ENCODE data around the gene PUSL1. TPM values are rescaled to one million over a fixed set of nuclear protein-coding genes. Genes with fewer than 3 reads are reported as not detected.

Gene PUSL1
- total RNA-seq, 1 experiment from 2014 or later = 38.0 TPM

DNA sequence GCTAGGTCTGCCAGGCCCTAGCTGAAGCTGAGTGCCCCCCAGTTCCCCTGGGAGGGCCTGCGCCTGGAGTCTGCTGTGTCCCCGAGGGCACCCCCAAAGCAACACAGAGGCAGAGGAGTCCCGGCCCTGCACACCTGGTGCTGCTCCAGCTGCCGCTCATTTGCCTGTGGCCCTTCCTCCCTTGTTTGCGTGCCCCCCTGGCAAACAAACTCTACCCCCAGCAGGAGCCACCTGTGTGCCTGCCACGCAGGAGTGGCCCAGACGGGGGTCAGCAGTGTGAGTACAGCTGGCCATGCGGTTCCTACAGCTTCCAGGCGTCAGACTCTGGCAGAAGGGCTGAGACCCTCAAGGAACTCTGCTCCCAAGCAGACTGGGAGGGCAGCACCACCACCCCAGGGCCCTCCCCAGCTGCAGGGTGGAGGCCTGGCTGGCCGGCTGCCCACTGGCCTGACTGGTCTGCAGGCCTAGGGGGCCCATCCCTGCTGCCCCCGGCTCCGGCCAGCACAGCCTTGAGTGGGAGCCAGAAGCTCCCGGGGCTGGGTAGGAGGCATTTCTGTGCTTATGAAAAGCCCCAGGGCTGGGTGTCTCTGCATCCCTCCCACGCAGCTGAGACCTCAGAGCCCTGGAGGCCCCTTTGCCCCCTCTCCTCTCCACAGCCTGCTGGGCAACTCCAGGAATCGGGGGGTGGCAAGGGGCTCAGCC, 22.1 kb downstream of the PUSL1 start:
- Histone ChIP-seq H3T11ph (ENCODE audit: low read length) (no peak overlapping the region), H3K18ac (ENCODE audit: insufficient read length, low read depth, low read length) (no peak overlapping the region), H2BK20ac (ENCODE audit: low read depth, low read length, poor library complexity, severe bottlenecking) (no peak overlapping the region), H3K56ac (ENCODE audit: insufficient read length, low read depth, low read length) (no peak overlapping the region), H3K4me2 (ENCODE audit: insufficient read depth, insufficient read length, low read length) (no peak overlapping the region), H3K79me2 (ENCODE audit: insufficient read depth, low read length) (no peaks in the 10 kb centered on the region; the same call in 1 of the 2 replicates), H3K27ac (ENCODE audit: insufficient read length, low read depth, low read length) (no peak overlapping the region), H2BK5ac (ENCODE audit: insufficient read length, low read length) (no peak overlapping the region), H3K23me2 (ENCODE audit: insufficient read length, low read depth, low read length, poor library complexity, severe bottlenecking) (no peaks in the 10 kb centered on the region), H2AFZ (ENCODE audit: low read length) (no peak overlapping the region), H3K9me3 (ENCODE audit: control insufficient read depth, low read depth, low read length) (no peaks in the 10 kb centered on the region), H4K8ac (replicated peaks; ENCODE audit: insufficient read length, low read depth, low read length) (no peak overlapping the region), H2BK120ac (ENCODE audit: low read depth, low read length, poor library complexity, severe bottlenecking) (no peak overlapping the region), H3K4ac (ENCODE audit: low read depth, low read length) (no peak overlapping the region), H3K79me1 (ENCODE audit: insufficient read depth, low read depth, low read length, poor library complexity, severe bottlenecking) (no peaks in the 10 kb centered on the region), H4K5ac (ENCODE audit: insufficient read length, low read depth, low read length) (no peak overlapping the region), H3K4me1 (ENCODE audit: insufficient read depth, low read length) (no peaks in the 10 kb centered on the region), H2AK5ac (ENCODE audit: insufficient read length, low read length) (no peak overlapping the region), H2BK12ac (ENCODE audit: insufficient read length, low read depth, low read length) (no peak overlapping the region), H3K9ac (ENCODE audit: extremely low read depth, insufficient read length, low read length) (no peak overlapping the region), H4K20me1 (ENCODE audit: control insufficient read depth, insufficient read depth, insufficient read length) (no peaks in the 10 kb centered on the region), H3K14ac (ENCODE audit: insufficient read depth, low read length) (no peak overlapping the region; the same call in 1 of the 2 replicates), H3K23ac (ENCODE audit: insufficient read length, low read depth, low read length) (no peak overlapping the region), H4K91ac (ENCODE audit: insufficient read length, low read depth, low read length) (no peak overlapping the region), H2BK15ac (ENCODE audit: low read depth, low read length) (no peak overlapping the region), H3K27me3 (ENCODE audit: insufficient read depth, low read length) (no peaks in the 10 kb centered on the region)
- H3K27ac Mint-ChIP-seq = no peak overlapping the region
- no peaks in the 10 kb centered on the region for H3K4me1 Mint-ChIP-seq
- WGBS (ENCODE audit: extremely low coverage, insufficient read length, low lambda C conversion rate) = no CpG with 5 or more reads among the region's 15 CpGs
- peaks cover 0 to 2% (median 2%) of the 10 kb centered on the region in 3 experiments; a peak in 4 of 7 replicates for H3K36me3 Mint-ChIP-seq (ENCODE audit: insufficient read depth in 1 of 3, low read depth in 3 of 3)
- H3K9me3 Mint-ChIP-seq = no peaks in the 10 kb centered on the region
- TF ChIP-seq, protein P1, sequence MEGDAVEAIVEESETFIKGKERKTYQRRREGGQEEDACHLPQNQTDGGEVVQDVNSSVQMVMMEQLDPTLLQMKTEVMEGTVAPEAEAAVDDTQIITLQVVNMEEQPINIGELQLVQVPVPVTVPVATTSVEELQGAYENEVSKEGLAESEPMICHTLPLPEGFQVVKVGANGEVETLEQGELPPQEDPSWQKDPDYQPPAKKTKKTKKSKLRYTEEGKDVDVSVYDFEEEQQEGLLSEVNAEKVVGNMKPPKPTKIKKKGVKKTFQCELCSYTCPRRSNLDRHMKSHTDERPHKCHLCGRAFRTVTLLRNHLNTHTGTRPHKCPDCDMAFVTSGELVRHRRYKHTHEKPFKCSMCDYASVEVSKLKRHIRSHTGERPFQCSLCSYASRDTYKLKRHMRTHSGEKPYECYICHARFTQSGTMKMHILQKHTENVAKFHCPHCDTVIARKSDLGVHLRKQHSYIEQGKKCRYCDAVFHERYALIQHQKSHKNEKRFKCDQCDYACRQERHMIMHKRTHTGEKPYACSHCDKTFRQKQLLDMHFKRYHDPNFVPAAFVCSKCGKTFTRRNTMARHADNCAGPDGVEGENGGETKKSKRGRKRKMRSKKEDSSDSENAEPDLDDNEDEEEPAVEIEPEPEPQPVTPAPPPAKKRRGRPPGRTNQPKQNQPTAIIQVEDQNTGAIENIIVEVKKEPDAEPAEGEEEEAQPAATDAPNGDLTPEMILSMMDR (conservative IDR thresholded peaks at IDR 0.05) = no peak
- DNase-seq = no peak
- no peak overlapping the region for H3K4me3 Mint-ChIP-seq
- peaks cover 1% of the 10 kb centered on the region; the same call in 1 of the 2 replicates for H3K27me3 Mint-ChIP-seq (ENCODE audit: low read depth)

Measured in H9 (cell line).